CD4-positive, alpha-beta T cell treated with Interleukin-17A for 4 hours (primary cell): ENCODE results near the gene DHRS4L2.
"Not testable (repeated sequence)": the region's sequence is repeated elsewhere in the genome, so short reads cannot be mapped to it uniquely, and the experiment has no call there.

Experiments
- DNase-seq: peaks from one replicate; pipeline ENCODE4 v3.0.0-alpha.2; 2020; ENCODE audit warnings: mixed read lengths

DHRS4L2 gene

DNA sequence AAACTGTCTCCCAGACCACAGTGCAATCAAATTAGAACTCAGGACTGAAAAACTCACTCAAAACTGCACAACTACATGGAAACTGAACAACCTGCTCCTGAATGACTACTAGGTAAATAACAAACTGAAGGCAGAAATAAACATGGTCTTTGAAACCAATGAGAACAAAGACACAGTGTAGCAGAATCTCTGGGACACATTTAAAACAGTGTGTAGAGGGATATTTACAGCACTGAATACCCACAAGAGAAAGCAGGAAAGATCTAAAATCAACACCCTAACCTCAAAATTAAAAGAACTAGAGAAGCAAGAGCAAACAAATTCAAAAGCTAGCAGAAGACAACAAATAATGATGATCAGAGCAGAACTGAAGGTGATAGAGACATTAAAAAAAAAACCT, 14.7 kb upstream of the DHRS4L2 start:
- not testable (repeated sequence) for DNase-seq

DNA sequence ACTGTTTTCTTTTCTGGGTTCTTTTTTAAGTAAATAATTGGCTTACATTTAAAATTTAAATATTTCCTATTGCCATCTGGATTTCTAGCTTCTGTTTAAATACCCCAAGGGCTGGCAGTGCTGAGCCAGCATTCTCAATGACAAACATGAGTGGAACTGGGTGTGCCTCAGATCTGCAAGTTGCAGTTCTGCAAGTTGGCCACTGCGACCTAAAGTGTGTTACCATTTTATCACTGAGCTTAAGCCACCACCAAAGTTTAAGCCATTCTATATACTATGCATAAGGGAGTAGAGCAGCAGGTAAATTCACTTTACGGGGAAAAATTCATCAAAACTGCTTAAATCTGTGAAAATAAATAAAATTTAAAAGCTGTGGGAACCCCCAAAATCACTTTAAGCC, 11.5 kb upstream of the DHRS4L2 start:
- DNase-seq, result not testable (repeated sequence)

DNA sequence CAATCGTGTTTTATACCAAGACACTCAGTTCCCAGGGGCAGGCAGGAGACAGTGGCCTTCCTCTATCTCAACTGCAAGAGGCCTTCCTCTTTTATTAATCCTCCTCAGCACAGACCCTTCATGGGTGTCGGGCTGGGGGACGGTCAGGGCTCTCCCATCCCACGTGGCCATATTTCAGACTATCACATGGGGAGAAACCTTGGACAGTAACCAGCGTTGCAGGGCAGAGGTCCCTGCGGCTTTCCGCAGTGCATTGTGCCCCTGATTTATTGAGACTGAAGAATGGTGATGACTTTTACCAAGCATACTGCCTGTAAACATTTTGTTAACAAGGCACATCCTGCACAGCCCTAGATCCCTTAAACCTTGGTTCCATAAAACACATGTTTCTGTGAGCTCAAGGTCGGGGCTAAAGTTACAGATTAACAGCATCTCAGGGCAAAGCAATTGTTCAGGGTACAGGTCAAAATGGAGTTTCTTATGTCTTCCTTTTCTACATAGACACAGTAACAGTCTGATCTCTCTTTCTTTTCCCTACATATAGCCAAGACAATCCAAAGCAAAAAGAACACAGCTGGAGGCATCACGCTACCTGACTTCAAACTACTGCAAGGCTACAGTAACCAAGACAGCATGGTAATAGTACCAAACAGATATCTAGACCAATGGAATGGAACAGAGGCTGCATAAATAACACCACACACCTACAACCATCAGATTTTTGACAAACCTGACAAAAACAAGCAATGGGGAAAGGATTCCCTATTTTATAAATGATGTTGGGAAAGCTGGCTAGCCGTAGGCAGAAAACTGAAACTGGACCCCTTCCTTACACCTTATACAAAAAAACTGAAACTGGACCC, 6.5 kb upstream of the DHRS4L2 start:
- DNase-seq, result not testable (repeated sequence)

DNA sequence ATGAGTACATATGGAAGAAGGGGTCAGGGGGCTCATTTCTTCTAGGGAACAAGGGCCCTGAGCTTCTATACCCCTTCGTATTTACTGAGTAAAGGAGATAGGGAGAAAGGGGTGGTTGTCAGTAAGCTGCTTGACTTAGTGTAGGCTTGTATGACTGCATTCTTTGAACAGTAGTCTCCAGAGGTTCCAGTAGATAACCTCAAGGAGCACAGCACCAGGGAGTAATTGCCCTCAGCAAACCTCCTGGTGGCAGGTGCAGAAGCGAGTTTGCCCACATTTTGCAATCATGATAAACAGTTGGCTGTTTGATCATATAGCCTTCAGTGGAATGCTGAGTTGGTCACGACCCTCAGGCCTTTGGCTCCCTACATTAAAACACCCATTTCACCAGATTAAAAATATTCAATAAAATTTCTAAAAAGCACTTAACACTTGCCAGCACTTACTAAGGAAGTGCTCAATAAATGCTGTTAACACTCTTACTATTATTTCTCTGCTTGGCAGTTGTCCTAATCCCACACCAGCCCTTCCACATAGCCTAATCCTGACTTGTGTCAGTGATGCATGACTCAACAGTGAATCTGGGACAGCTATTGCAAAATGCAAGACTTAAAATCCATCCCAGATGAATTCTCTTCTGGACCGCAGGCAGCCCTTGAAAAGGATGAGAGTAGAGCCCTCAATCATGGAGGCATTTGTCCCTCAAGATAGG, 3.7 kb upstream of the DHRS4L2 start:
- DNase-seq, result no peak

- DNase-seq, result not testable (repeated sequence)
Observed at GRCh38 chr14:23988223-23988606, 514 bp upstream of the DHRS4L2 start.

DNA sequence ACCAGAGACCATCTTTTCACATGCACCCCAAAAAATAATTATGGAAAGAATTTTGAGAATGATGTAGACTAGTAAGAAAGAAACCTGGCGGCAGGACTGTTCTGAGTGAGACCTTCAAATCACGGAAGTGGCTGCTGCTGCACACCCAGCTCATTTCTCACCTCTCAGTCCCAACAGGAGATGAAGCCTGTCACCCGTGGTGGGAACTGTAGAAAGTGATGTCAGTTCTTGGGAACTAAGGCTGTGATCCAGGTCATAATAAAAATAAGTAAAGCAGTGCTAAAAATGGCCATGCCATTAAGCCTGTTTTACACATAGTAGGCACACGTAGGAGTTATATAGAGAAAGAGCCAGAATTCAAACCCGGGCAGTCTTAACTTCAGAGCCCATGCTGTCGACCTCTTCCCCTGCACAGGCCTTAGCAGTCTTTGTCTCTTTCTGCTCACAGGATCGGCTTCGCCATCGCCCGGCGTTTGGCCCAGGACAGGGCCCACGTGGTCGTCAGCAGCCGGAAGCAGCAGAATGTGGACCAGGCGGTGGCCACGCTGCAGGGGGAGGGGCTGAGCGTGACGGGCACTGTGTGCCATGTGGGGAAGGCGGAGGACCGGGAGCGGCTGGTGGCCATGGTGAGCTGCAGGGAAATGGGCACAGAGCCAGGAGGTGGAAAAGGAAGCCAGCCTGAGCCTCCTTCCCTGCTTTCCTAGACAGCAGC, 1.2 kb downstream of the DHRS4L2 start:
- DNase-seq, result peak; percentile 5

DNA sequence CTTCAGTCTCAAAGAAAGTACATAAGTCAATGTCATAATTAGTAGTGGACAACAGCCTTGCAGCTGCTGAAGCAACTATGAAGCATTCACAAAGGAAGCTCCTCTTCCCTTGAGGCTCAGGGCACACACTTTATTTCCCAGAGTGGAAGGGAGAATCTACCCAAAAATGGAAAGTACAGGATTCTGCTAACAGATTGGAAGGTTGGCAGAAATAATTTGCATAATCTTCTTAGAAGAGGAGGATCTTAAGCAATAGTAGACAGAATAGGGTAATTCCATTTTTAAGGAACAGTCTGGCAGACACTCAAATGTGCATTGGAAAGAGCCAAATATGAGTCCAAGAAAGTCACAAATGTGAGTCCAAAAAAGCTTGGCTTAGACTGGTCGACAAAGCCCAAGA, 2.2 kb downstream of the DHRS4L2 start:
- not testable (repeated sequence) for DNase-seq

DNA sequence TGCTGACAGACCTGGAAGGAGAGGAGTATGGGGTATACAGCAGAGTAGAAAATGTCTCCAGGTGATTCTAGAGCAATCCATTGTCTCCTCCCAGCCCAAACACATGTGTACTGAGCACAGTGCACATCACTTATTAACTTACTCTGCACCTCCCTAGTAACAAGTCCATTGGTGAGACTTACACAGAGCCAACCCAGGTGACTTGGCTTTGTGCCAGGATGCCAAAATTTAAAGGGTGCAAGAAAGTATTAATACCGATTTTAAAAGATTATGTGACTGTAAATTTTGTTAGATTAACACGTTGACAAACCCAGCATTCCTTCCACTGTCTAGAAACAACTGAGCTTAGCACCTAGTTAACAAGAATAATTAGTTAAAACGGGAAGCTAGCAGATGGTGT, 4.3 kb downstream of the DHRS4L2 start:
- not testable (repeated sequence) for DNase-seq

GRCh38 chr14:23996009-23996408, 7.3 kb downstream of the DHRS4L2 start:
- DNase-seq, result not testable (repeated sequence)

DNA sequence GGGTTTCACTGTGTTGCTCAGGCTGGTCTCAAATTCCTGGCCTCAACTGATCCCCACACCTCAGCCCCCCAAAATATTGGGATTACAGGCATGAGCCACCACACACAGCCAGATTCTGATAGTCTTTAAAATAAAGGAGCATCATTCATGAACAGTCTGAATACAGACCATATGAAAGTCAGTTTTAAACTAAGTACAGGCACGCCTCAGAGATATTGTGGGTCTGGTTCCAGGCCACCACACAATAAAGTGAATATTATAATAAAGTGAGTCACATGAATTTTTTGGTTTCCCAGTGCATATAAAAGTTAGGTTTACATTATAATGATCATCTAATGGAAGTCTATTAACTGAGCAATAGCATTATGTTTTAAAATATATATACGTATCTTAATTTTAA, 8.1 kb downstream of the DHRS4L2 start:
- not testable (repeated sequence) for DNase-seq

DNA sequence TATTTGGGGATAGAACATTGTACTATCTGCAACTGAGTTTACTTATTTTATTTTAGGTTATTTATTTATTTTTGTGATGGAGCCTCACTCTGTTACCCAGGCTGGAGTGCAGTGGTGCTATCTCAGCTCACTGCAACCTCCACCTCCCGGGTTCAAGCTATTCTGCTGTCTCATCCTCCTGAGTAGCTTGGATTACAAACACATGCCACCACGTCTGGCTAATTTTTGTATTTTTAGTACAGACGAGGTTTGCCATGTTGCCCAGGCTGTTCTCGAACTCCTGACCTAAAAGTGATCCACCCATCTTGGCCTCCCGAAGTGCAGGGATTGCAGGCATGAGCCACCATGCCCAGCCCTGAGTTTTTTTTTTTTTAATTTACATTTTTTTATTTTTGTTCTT, 10.9 kb downstream of the DHRS4L2 start:
- DNase-seq, result not testable (repeated sequence)

DNA sequence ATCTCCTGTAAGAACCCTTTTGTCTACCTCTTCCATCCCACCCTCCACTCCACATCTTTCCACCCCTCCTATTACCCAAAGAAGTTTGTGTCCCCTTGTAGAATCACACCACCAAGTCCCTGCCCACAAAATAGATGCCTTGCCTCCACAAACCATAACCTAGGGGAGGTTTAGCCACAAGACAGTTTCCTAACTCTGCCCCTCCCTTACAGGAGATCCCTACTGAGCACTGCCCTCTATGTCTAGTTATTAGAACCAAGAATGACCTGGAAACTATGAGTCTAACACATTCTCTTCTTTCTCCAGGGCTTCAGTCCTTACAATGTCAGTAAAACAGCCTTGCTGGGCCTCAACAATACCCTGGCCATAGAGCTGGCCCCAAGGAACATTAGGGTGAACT, 12.3 kb downstream of the DHRS4L2 start:
- DNase-seq, result not testable (repeated sequence)

- not testable (repeated sequence) for DNase-seq
Observed at GRCh38 chr14:24001679-24002078, 12.9 kb downstream of the DHRS4L2 start.

GRCh38 chr14:24006471-24006816, 17.7 kb downstream of the DHRS4L2 start:
- not testable (repeated sequence) for DNase-seq

- DNase-seq, result peak; percentile 81
Observed at GRCh38 chr14:24006817-24007652, 18.3 kb downstream of the DHRS4L2 start.

DNA sequence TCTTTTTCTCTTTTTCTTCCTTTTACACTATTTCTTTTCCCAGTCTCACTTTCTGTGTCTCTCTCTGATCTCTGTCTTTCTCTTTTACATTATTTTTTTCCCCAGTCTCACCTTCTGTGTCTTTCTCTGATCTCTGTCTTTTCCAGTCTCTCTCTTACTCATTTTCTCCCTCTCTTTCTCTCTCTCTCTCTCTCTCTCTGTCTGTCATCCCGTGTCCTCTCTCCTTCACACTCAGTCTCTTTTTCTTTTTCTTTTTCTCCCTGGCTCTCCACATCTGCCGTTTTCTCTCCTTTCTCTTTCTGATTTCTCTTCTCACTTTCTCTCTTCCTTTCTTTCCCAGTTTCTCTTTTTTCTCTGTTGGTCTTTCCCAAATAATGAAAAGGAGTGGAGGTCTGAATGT, 22.3 kb downstream of the DHRS4L2 start:
- no peak for DNase-seq

DNA sequence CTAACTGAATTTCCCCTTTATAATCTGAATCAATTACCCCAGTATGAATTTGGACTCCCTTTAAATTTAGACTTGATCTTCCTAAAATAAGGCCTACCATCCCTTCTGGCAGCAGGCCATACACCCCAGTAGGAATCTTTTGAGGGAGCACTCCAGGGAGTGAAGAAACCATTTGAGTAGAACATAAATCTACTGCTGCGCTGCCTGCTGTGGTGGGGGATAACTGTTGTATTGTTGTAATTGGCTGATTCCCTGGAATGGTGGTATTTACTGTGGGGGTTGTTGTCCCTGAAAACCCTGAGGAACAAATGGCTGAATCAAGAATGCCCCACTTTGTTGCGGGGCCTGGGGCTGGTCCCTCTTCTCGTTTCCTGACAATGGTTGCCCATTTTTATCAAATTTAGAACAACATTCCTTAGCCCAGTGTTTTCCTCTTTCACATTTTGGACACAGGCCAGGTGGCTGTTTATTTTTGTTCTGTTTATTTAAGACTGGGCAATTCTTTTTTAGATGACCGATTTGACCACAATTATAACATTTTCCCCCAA, 24.1 kb downstream of the DHRS4L2 start:
- DNase-seq, result not testable (repeated sequence)

- DNase-seq, result peak; percentile 54
Observed at GRCh38 chr14:24013654-24014514, 25.2 kb downstream of the DHRS4L2 start.

DNA sequence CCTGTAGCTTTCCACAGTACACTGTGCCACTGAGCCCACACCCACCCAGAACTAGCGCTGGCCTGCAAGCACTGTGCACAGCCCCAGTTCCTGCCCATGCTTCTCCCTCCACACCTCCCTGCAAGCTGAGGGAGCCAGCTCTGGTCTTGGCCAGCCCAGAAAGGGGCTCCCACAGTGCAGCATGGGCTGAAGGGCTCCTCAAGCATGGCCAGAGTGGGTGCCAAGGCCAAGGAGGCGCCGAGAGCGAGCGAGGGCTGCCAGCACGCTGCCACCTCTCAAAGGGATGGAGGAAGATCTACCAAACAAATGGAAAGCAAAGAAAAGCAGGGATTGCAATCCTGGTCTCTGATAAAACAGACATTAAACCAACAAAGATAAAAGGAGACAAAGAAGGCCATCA, 27.0 kb downstream of the DHRS4L2 start:
- not testable (repeated sequence) for DNase-seq

DNA sequence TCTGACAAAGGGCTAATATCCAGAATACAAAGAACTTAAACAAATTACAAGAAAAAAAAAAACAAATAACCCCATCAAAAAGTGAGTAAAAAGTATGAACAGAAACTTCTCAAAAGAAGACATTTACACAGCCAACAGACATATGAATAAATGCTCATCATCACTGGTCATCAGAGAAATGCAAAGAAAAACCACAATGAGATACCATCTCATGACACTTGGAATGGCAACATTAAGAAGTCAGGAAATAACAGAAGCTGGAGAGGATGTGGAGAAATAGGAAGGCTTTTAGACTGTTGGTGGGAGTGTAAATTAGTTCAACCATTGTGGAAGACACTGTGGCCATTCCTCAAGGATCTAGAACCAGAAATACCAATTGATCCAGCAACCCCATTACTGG, 30.2 kb downstream of the DHRS4L2 start:
- DNase-seq, result not testable (repeated sequence)

GRCh38 chr14:24019944-24020343, 31.2 kb downstream of the DHRS4L2 start:
- DNase-seq, result not testable (repeated sequence)
